HFFc6 (cell line): ENCODE measurements around the gene CFAP20. TPM values are rescaled to one million over a fixed set of nuclear protein-coding genes. Genes with fewer than 3 reads are reported as not detected.
"Not testable (repeated sequence)": the region's sequence is repeated elsewhere in the genome, so short reads cannot be mapped to it uniquely, and the experiment has no call there.

Source experiments
- DNase-seq: peaks from one replicate; pipeline ENCODE4 v3.0.0-alpha.2; 2018
- H3K27ac Mint-ChIP-seq: 2 replicates; pipeline ENCODE4 v1.8.0; 2020; ENCODE audit warnings: mild to moderate bottlenecking, mixed read lengths
- H3K27me3 Mint-ChIP-seq: 2 replicates; pipeline ENCODE4 v1.8.0; 2021; ENCODE audit warnings: mild to moderate bottlenecking, moderate library complexity, mixed read lengths; ENCODE audit not compliant: insufficient read depth
- H3K36me3 Mint-ChIP-seq: 2 replicates; pipeline ENCODE4 v1.8.0; 2021; ENCODE audit warnings: low read depth, mixed read lengths
- H3K4me1 Mint-ChIP-seq: 2 replicates; pipeline ENCODE4 v1.8.0; 2020; ENCODE audit warnings: low read depth, mixed read lengths
- H3K4me3 Mint-ChIP-seq: 2 replicates; pipeline ENCODE4 v1.8.0; 2020; ENCODE audit warnings: mild to moderate bottlenecking, moderate library complexity, mixed read lengths
- H3K9me3 Mint-ChIP-seq: 2 replicates; pipeline ENCODE4 v1.8.0; 2020; ENCODE audit warnings: mild to moderate bottlenecking, mixed read lengths
- total RNA-seq, 6 experiments: library from RNA; stranded (reverse); fragmentation: NEBNext Ultra II Directional; extraction: Animal tissue kit (Norgen Biotek cat#: 25700); gene quantifications; 2 replicates in 1 of 6; 3 replicates in 5 of 6; pipeline ENCODE4 v1.2.3, GENCODE V29; 2021
- TF ChIP-seq, protein P1 (sequence below): fragments of 200-600 bp; sonication (generic); IDR thresholded peaks from 2 replicates; pipeline ENCODE4 v1.5.0; 2021; ENCODE audit warnings: antibody characterized with exemption, mild to moderate bottlenecking

The CFAP20 gene
- total RNA-seq, 6 experiments from 2014 or later: 31.6 to 35.9 (median 34.0) TPM

DNA sequence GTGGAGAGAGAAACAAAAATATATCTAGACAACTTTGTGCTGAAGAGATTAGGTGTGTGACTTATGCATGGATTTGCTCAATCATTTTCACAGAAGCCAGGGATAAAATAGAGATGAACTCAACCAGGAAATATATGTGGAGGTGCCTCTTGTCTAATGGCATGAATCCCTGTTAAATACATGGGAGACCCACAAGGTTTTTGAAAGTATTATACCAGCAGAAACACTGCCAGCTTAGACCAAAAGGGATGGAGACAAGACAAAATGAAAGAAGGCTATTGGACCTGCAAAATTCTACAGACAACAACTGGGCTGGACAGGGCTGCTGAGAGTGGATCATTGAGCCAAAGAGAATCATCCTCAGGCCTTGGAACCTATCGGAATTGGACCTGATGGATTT is 52.7 kb downstream of the CFAP20 start:
- Mint-ChIP-seq H3K9me3 (peaks cover 21% of the 10 kb centered on the region), H3K4me1 (no peaks in the 10 kb centered on the region), H3K4me3 (no peak overlapping the region), H3K36me3 (peaks cover 7% of the 10 kb centered on the region; the same call in 1 of the 2 replicates), H3K27ac (no peak overlapping the region), H3K27me3 (peaks cover 3% of the 10 kb centered on the region)
- TF ChIP-seq, protein P1, sequence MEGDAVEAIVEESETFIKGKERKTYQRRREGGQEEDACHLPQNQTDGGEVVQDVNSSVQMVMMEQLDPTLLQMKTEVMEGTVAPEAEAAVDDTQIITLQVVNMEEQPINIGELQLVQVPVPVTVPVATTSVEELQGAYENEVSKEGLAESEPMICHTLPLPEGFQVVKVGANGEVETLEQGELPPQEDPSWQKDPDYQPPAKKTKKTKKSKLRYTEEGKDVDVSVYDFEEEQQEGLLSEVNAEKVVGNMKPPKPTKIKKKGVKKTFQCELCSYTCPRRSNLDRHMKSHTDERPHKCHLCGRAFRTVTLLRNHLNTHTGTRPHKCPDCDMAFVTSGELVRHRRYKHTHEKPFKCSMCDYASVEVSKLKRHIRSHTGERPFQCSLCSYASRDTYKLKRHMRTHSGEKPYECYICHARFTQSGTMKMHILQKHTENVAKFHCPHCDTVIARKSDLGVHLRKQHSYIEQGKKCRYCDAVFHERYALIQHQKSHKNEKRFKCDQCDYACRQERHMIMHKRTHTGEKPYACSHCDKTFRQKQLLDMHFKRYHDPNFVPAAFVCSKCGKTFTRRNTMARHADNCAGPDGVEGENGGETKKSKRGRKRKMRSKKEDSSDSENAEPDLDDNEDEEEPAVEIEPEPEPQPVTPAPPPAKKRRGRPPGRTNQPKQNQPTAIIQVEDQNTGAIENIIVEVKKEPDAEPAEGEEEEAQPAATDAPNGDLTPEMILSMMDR: no peak
- DNase-seq: no peak

- peaks cover 3% of the 10 kb centered on the region; the same call in 1 of the 2 replicates for H3K27me3 Mint-ChIP-seq
- no peak overlapping the region for H3K27ac Mint-ChIP-seq
- no peak for DNase-seq
- peaks cover 23% of the 10 kb centered on the region for H3K9me3 Mint-ChIP-seq
- no peak overlapping the region for H3K4me3 Mint-ChIP-seq
- H3K36me3 Mint-ChIP-seq: peaks cover 7% of the 10 kb centered on the region; the same call in 1 of the 2 replicates
- TF ChIP-seq, protein P1: no peak
- no peaks in the 10 kb centered on the region for H3K4me1 Mint-ChIP-seq
Measured at GRCh38 chr16:58074657-58075056, 54.5 kb downstream of the CFAP20 start.

DNA sequence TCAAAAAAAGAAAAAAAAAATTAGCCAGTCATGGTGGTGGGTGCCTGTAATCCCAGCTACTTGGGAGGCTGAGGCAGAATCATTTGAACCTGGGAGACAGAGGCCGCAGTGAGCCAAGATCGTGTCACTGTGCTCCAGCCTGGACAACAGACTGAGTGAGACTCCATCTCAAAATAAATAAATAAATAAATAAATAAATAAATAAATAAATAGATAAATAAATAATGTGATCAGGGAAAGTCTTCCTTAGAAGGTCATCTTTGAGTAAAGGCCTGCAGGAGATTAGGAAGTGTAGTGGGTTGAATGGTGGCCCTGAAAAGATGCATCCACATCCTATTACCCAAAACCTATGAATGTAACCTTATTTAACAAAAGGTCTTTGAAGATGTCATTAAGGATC is 56.1 kb downstream of the CFAP20 start:
- H3K9me3 Mint-ChIP-seq: peaks cover 23% of the 10 kb centered on the region
- H3K4me1 Mint-ChIP-seq, H3K36me3 Mint-ChIP-seq, DNase-seq, H3K4me3 Mint-ChIP-seq, H3K27me3 Mint-ChIP-seq, H3K27ac Mint-ChIP-seq: not testable (repeated sequence)

DNA sequence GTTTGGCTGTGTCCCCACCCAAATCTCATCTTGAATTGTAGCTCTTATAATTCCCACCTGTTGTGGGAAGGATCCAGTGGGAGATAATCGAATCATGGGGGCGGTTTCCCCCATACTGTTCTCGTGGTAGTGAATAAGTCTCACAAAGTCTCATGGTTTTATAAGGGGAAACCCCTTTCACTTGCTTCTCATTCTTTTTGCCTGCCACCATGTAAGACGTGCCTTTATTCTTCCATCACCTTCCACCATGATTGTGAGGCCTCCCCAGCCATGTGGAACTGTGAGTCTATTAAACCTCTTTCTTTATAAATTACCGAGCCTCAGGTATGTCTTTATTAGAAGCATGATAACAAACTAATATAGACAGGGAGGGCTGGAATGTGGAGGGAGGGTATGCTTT is 57.0 kb downstream of the CFAP20 start:
- DNase-seq, H3K27ac Mint-ChIP-seq, H3K4me3 Mint-ChIP-seq, H3K27me3 Mint-ChIP-seq, H3K36me3 Mint-ChIP-seq, H3K4me1 Mint-ChIP-seq: not testable (repeated sequence)
- peaks cover 20% of the 10 kb centered on the region for H3K9me3 Mint-ChIP-seq

- Mint-ChIP-seq H3K4me3 (no peak overlapping the region), H3K27ac (no peak overlapping the region)
- TF ChIP-seq, protein P1: no peak
Measured at GRCh38 chr16:58070585-58070984, 58.6 kb downstream of the CFAP20 start.

More at GRCh38 chr16:58070585-58070984, 58.6 kb downstream of the CFAP20 start:
- no peak for DNase-seq
- no peaks in the 10 kb centered on the region; the same call in 1 of the 2 replicates for H3K27me3 Mint-ChIP-seq
- H3K9me3 Mint-ChIP-seq: peaks cover 11% of the 10 kb centered on the region
- no peaks in the 10 kb centered on the region for H3K4me1 Mint-ChIP-seq
- no peaks in the 10 kb centered on the region for H3K36me3 Mint-ChIP-seq

Other genes starting within 250 kb of the CFAP20 start
- gene CNGB1, start 158.3 kb downstream of the CFAP20 start, total RNA-seq: under 1 TPM in 1 of 6 experiments, not detected in 5; 0.02 TPM
- gene ZNF319, start 128.7 kb downstream of the CFAP20 start, total RNA-seq: 10 to 100 TPM in 2 of 6 experiments, 1 to 10 TPM in 4; 8.3 to 12.0 (median 9.4) TPM
- gene USB1, start 128.0 kb downstream of the CFAP20 start, total RNA-seq: 10 to 100 TPM; 62.9 to 88.3 (median 76.3) TPM
- gene MMP15, start 103.6 kb downstream of the CFAP20 start, total RNA-seq: 1 to 10 TPM in 4 of 6 experiments, under 1 TPM in 2; 0.82 to 4.1 (median 1.1) TPM
- gene CSNK2A2, start 68.7 kb upstream of the CFAP20 start, total RNA-seq: 10 to 100 TPM; 57.7 to 66.8 (median 61.2) TPM
- not detected for gene PRSS54, start 165.6 kb upstream of the CFAP20 start, total RNA-seq